HG03045 (cell line): Measurements from ENCODE around the gene GGTA1.

Experiments
- ATAC-seq: cut with Tn5 transposase; IDR thresholded peaks from one replicate; pipeline ENCODE4 v1.9.1; 2021; ENCODE audit warnings: mild to moderate bottlenecking, moderate library complexity; ENCODE audit not compliant: unreplicated experiment

GGTA1 gene

GRCh38 chr9:121500165-121500478, 478 bp upstream of the GGTA1 start:
- no peak for ATAC-seq

- ATAC-seq = no peak
Measured at GRCh38 chr9:121499177-121499426, 542 bp downstream of the GGTA1 start.

- no peak for ATAC-seq
Measured at GRCh38 chr9:121498487-121499176, 1.0 kb downstream of the GGTA1 start.

GRCh38 chr9:121498150-121498486, 1.5 kb downstream of the GGTA1 start:
- ATAC-seq = peak; percentile 67

GRCh38 chr9:121495976-121496375, 3.7 kb downstream of the GGTA1 start:
- ATAC-seq = no peak

GRCh38 chr9:121494192-121494591, 5.5 kb downstream of the GGTA1 start:
- no peak for ATAC-seq

- no peak for ATAC-seq
Measured at GRCh38 chr9:121491111-121491510, 8.5 kb downstream of the GGTA1 start.

- ATAC-seq = no peak
Measured at GRCh38 chr9:121489344-121489743, 10.3 kb downstream of the GGTA1 start.

GRCh38 chr9:121486043-121486442, 13.6 kb downstream of the GGTA1 start:
- ATAC-seq = no peak

- no peak for ATAC-seq
Measured at GRCh38 chr9:121485623-121486022, 14.0 kb downstream of the GGTA1 start.

GRCh38 chr9:121484651-121485446, 14.8 kb downstream of the GGTA1 start:
- no peak for ATAC-seq

GRCh38 chr9:121483473-121484031, 16.1 kb downstream of the GGTA1 start:
- ATAC-seq = no peak

- ATAC-seq = no peak
Measured at GRCh38 chr9:121483049-121483448, 16.6 kb downstream of the GGTA1 start.

GRCh38 chr9:121478816-121479676, 20.6 kb downstream of the GGTA1 start:
- ATAC-seq = no peak

- ATAC-seq = no peak
Measured at GRCh38 chr9:121476156-121476555, 23.5 kb downstream of the GGTA1 start.

GRCh38 chr9:121474231-121474947, 25.3 kb downstream of the GGTA1 start:
- ATAC-seq = no peak

GRCh38 chr9:121473229-121473628, 26.4 kb downstream of the GGTA1 start:
- ATAC-seq = no peak

- no peak for ATAC-seq
Measured at GRCh38 chr9:121472446-121472845, 27.2 kb downstream of the GGTA1 start.

GRCh38 chr9:121466142-121466541, 33.5 kb downstream of the GGTA1 start:
- no peak for ATAC-seq

- no peak for ATAC-seq
Measured at GRCh38 chr9:121464968-121465367, 34.7 kb downstream of the GGTA1 start.
